A204.1 (cell line): ENCODE results near the gene PCDHB16.
"Not testable (repeated sequence)": the region's sequence is repeated elsewhere in the genome, so short reads cannot be mapped to it uniquely, and the experiment has no call there.

Experiments
- FAIRE-seq: peaks from 2 replicates; lab custom pipeline; 2012; peaks lifted over from hg19 to GRCh38; lab: Jason Lieb, UNC

Gene PCDHB16

DNA sequence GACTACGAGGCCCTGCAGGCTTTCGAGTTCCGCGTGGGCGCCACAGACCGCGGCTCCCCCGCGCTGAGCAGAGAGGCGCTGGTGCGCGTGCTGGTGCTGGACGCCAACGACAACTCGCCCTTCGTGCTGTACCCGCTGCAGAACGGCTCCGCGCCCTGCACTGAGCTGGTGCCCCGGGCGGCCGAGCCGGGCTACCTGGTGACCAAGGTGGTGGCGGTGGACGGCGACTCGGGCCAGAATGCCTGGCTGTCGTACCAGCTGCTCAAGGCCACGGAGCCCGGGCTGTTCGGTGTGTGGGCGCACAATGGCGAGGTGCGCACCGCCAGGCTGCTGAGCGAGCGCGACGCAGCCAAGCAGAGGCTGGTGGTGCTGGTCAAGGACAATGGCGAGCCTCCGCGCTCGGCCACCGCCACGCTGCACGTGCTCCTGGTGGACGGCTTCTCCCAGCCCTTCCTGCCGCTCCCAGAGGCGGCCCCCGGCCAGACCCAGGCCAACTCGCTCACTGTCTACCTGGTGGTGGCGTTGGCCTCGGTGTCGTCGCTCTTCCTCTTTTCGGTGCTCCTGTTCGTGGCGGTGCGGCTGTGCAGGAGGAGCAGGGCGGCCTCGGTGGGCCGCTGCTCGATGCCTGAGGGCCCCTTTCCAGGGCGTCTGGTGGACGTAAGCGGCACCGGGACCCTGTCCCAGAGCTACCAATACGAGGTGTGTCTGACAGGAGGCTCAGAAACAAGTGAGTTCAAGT is 2.1 kb downstream of the PCDHB16 start:
- not testable (repeated sequence) for FAIRE-seq

- no peak for FAIRE-seq
Observed at GRCh38 chr5:141186897-141187512, 4.8 kb downstream of the PCDHB16 start, which contains the start of gene PCDHB9. TSS of gene PCDHB9 (plus strand) at chr5:141187161. CDS start at chr5:141187319, 158 bp downstream.

DNA sequence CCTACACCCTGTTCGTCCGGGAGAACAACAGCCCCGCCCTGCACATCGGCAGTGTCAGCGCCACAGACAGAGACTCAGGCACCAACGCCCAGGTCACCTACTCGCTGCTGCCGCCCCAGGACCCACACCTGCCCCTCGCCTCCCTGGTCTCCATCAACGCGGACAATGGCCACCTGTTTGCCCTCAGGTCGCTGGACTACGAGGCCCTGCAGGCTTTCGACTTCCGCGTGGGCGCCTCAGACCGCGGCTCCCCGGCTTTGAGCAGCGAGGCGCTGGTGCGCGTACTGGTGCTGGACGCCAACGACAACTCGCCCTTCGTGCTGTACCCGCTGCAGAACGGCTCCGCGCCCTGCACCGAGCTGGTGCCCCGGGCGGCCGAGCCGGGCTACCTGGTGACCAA is 6.5 kb downstream of the PCDHB16 start:
- FAIRE-seq: not testable (repeated sequence)

DNA sequence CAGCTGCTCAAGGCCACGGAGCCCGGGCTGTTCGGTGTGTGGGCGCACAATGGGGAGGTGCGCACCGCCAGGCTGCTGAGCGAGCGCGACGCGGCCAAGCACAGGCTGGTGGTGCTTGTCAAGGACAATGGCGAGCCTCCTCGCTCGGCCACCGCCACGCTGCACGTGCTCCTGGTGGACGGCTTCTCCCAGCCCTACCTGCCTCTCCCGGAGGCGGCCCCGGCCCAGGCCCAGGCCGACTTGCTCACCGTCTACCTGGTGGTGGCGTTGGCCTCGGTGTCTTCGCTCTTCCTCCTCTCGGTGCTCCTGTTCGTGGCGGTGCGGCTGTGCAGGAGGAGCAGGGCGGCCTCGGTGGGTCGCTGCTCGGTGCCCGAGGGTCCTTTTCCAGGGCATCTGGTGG is 6.9 kb downstream of the PCDHB16 start:
- not testable (repeated sequence) for FAIRE-seq

- FAIRE-seq: no peak
Observed at GRCh38 chr5:141192110-141192725, 10.0 kb downstream of the PCDHB16 start, which contains the start of gene PCDHB10. TSS of gene PCDHB10 (plus strand) at chr5:141192353. CDS start at chr5:141192553, 200 bp downstream.

GRCh38 chr5:141194332-141194731 is 12.1 kb downstream of the PCDHB16 start:
- FAIRE-seq: not testable (repeated sequence)

- no peak for FAIRE-seq
Observed at GRCh38 chr5:141196363-141196762, 14.2 kb downstream of the PCDHB16 start.

DNA sequence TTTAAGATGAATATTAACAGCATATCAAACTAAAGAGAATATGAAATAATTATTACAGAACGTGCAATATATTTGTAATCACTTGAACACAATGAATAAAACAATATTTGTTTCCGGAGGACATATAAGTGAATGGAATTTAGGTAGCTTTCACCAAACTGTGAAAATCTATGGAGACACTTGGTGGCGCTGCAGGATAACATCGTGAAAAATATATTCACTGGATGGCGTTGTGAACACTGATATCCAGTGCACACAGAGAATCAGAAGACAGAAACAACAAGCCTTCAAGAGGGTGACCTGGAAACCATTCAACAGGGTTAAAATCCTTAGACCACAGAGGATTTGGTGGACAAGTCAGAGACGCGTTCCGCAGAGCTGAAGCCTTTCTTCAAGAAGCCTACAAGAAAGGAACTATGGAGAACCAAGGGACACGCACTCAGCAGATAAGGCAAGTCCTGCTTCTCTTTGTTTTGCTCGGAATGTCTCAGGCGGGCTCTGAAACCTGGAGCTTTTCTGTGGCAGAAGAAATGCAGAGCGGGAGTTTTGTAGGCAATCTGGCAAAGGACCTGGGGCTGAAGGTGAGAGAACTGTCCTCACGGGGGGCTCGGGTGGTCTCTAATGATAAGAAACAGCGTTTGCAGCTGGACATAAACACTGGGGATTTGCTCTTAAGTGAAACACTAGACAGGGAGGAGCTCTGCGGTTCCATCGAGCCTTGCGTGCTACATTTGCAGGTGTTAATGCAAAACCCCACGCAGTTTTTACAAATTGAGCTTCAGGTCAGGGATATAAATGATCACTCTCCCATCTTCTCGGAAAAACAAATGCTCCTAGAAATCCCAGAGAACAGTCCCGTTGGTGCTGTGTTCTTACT is 17.4 kb downstream of the PCDHB16 start, which contains the start of gene PCDHB11:
Gene PCDHB11 (plus strand): TSS at position 269 of the 877 bp plus-strand sequence. CDS start 148 bp downstream, at position 417.
- peak; percentile 89 for FAIRE-seq

- not testable (repeated sequence) for FAIRE-seq
Observed at GRCh38 chr5:141201126-141201525, 18.9 kb downstream of the PCDHB16 start.

DNA sequence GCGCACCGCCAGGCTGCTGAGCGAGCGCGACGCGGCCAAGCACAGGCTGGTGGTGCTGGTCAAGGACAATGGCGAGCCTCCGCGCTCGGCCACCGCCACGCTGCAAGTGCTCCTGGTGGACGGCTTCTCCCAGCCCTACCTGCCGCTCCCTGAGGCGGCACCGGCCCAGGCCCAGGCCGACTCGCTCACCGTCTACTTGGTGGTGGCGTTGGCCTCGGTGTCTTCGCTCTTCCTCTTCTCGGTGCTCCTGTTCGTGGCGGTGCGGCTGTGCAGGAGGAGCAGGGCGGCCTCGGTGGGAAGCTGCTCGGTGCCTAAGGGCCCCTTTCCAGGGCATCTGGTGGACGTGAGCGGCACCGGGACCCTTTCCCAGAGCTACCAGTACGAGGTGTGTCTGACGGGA is 19.5 kb downstream of the PCDHB16 start:
- FAIRE-seq: not testable (repeated sequence)

- no peak for FAIRE-seq
Observed at GRCh38 chr5:141208478-141208877, 26.3 kb downstream of the PCDHB16 start, which contains the start of gene PCDHB12. TSS of gene PCDHB12 (plus strand) at chr5:141208719. CDS start at chr5:141208908, 189 bp downstream.

DNA sequence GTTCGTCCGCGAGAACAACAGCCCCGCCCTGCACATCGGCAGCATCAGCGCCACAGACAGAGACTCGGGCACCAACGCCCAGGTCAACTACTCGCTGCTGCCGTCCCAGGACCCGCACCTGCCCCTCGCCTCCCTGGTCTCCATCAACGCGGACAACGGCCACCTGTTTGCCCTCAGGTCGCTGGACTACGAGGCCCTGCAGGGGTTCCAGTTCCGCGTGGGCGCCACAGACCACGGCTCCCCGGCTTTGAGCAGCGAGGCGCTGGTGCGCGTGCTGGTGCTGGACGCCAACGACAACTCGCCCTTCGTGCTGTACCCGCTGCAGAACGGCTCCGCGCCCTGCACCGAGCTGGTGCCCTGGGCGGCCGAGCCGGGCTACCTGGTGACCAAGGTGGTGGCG is 28.1 kb downstream of the PCDHB16 start:
- FAIRE-seq: not testable (repeated sequence)

- FAIRE-seq: not testable (repeated sequence)
Observed at GRCh38 chr5:141210849-141211248, 28.7 kb downstream of the PCDHB16 start.

- not testable (repeated sequence) for FAIRE-seq
Observed at GRCh38 chr5:141213656-141214339, 31.6 kb downstream of the PCDHB16 start, which contains the start of gene PCDHB13. TSS of gene PCDHB13 (plus strand) at chr5:141213919. CDS start at chr5:141214124, 205 bp downstream.

DNA sequence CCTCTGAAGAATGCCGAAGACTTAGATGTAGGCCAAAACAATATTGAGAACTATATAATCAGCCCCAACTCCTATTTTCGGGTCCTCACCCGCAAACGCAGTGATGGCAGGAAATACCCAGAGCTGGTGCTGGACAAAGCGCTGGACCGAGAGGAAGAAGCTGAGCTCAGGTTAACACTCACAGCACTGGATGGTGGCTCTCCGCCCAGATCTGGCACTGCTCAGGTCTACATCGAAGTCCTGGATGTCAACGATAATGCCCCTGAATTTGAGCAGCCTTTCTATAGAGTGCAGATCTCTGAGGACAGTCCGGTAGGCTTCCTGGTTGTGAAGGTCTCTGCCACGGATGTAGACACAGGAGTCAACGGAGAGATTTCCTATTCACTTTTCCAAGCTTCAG is 32.4 kb downstream of the PCDHB16 start:
- not testable (repeated sequence) for FAIRE-seq

DNA sequence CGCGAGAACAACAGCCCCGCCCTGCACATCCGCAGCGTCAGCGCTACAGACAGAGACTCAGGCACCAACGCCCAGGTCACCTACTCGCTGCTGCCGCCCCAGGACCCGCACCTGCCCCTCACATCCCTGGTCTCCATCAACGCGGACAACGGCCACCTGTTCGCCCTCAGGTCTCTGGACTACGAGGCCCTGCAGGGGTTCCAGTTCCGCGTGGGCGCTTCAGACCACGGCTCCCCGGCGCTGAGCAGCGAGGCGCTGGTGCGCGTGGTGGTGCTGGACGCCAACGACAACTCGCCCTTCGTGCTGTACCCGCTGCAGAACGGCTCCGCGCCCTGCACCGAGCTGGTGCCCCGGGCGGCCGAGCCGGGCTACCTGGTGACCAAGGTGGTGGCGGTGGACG is 33.3 kb downstream of the PCDHB16 start:
- FAIRE-seq: not testable (repeated sequence)

DNA sequence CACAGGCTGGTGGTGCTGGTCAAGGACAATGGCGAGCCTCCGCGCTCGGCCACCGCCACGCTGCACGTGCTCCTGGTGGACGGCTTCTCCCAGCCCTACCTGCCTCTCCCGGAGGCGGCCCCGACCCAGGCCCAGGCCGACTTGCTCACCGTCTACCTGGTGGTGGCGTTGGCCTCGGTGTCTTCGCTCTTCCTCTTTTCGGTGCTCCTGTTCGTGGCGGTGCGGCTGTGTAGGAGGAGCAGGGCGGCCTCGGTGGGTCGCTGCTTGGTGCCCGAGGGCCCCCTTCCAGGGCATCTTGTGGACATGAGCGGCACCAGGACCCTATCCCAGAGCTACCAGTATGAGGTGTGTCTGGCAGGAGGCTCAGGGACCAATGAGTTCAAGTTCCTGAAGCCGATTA is 33.8 kb downstream of the PCDHB16 start:
- FAIRE-seq: not testable (repeated sequence)

GRCh38 chr5:141223112-141223783 is 41.1 kb downstream of the PCDHB16 start, which contains the start of gene PCDHB14:
TSS of gene PCDHB14 (plus strand) at chr5:141223343. CDS start at chr5:141223506, 163 bp downstream.
- peak; percentile 98 for FAIRE-seq

DNA sequence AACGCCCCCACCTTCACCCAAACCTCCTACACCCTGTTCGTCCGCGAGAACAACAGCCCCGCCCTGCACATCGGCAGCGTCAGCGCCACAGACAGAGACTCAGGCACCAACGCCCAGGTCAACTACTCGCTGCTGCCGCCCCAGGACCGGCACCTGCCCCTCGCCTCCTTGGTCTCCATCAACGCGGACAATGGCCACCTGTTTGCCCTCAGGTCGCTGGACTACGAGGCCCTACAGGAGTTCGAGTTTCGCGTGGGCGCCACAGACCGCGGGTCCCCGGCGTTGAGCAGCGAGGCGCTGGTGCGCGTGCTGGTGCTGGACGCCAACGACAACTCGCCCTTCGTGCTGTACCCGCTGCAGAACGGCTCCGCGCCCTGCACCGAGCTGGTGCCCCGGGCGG is 42.7 kb downstream of the PCDHB16 start:
- not testable (repeated sequence) for FAIRE-seq

DNA sequence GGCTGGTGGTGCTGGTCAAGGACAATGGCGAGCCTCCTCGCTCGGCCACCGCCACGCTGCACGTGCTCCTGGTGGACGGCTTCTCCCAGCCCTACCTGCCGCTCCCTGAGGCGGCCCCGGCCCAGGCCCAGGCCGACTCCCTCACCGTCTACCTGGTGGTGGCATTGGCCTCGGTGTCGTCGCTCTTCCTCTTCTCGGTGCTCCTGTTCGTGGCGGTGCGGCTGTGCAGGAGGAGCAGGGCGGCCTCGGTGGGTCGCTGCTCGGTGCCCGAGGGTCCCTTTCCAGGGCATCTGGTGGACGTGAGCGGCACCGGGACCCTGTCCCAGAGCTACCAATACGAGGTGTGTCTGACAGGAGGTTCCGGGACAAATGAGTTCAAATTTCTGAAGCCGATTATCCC is 43.2 kb downstream of the PCDHB16 start:
- FAIRE-seq: not testable (repeated sequence)
